Psoas muscle (tissue), 8 donors: ENCODE measurements around the gene RETREG1. TPM values are rescaled to one million over a fixed set of nuclear protein-coding genes. Genes with fewer than 3 reads are reported as not detected.
A peak's percentile ranks its signal among the peaks of the same experiment; 100 is the strongest.

ENCODE experiments used
- ATAC-seq, 4 donors: fragments of 200-7000 bp; cut with Tn5 transposase; one replicate each; pipeline ENCODE4 v1.9.1; 2020; ENCODE audit warnings: moderate library complexity in 3 of 4, mild to moderate bottlenecking in 2 of 4
- DNase-seq, 2 donors: peaks; one replicate each; pipeline ENCODE4 v3.0.0-alpha.2; 2020
- H3K27ac ChIP-seq: fragments of 200-600 bp; one replicate; pipeline ENCODE4 v1.8.0; 2022
- H3K27me3 ChIP-seq, 3 donors: fragments of 200-600 bp in 1 of 3; one replicate each; pipeline versions ENCODE4 v1.6.1 to v1.8.0; 2013 to 2022; ENCODE audit warnings: low read length in 2 of 3, mild to moderate bottlenecking in 2 of 3, moderate library complexity in 1 of 3; ENCODE audit not compliant: insufficient read depth in 3 of 3
- H3K36me3 ChIP-seq, 2 donors: fragments of 200-600 bp in 1 of 2; one replicate each; pipeline versions ENCODE4 v1.6.1 to v1.8.0; 2013 to 2022; ENCODE audit warnings: low read depth in 1 of 2, mild to moderate bottlenecking in 1 of 2, moderate library complexity in 1 of 2; ENCODE audit not compliant: insufficient read depth in 1 of 2
- H3K4me1 ChIP-seq: fragments of 200-600 bp; one replicate; pipeline ENCODE4 v1.8.0; 2022
- H3K4me3 ChIP-seq: fragments of 200-600 bp; one replicate; pipeline ENCODE4 v1.8.0; 2022; ENCODE audit warnings: mild to moderate bottlenecking
- H3K9me3 ChIP-seq: fragments of 200-600 bp; one replicate; pipeline ENCODE4 v1.8.0; 2022
- WGBS, 3 donors: extraction: QIAGEN DNeasy Blood & Tissue Kit; methylation state at CpG; one replicate each; pipeline versions ENCODE4 v1.1.6 to v1.1.7; 2013; 5-methylcytosine and 5-hydroxymethylcytosine counted together
- intact Hi-C, 2 donors: fragments of 100-400 bp; cut with DNase I; formaldehyde crosslinking; loops; one replicate each; pipeline versions ENCODE4 v1.11.0 to v1.14.2; 2022
- polyA plus RNA-seq, 3 donors: library from polyadenylated mRNA; stranded (reverse); fragments of 200-250 nt; gene quantifications; one replicate each; pipeline ENCODE4 v1.2.3, GENCODE V29; 2013
- total RNA-seq, 4 donors: library from RNA; stranded (reverse); fragmentation: NEBNext Ultra II Directional in 2 of 4; extraction: Animal tissue kit (Norgen Biotek cat#: 25700) in 2 of 4; gene quantifications; one replicate each; pipeline versions ENCODE4 v1.2.1 to v1.2.4, GENCODE V29; 2021 to 2023
- TF ChIP-seq, protein P1 (sequence below): fragments of 200-600 bp; IDR thresholded peaks from one replicate; pipeline ENCODE4 v1.8.0; 2022; ENCODE audit warnings: antibody characterized with exemption
- donor health status: healthy with polysubstance abuse.
- donor health status: DM: no; HTN: no; CAD: no; lungs with moderate emphysema.
- donor health status: Bipolar disorder and iron deficiency.
- donor health status: healthy.
- donor health status: DM: yes; HTN: yes; CAD: no.
- donor health status: DM: no; HTN: no; CAD: no.
- donor health status: DM: no; HTN: no; CAD: no.
- donor health status: DM: yes; HTN: yes; CAD: no.

RETREG1 gene
- total and polyA plus RNA-seq, 7 donors = 2.1 to 252 (median 191) TPM

DNA sequence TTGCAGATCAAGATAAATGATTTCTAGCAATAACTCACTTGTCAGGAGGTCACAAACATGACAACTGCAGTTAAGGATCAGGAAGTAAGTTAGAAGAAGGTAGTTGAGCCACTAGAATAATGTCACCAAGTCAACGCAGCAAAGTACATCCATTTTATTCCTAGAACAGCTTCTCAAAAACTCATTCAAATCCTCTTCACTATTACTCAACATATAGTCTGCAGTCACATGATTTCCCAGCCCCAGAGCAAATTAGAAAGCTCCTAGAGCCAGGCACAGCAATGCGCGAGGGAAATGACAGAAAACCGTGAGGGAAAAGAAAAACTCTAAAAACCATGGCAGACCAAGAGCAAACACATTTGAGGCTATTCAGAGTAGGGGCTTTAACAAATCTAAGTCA, 101.3 kb downstream of the RETREG1 start:
- Histone ChIP-seq H3K36me3 (no peaks in the 10 kb centered on the region), H3K4me1 (no peaks in the 10 kb centered on the region), H3K27me3 (no peaks in the 10 kb centered on the region), H3K4me3 (no peak overlapping the region), H3K9me3 (no peaks in the 10 kb centered on the region), H3K27ac (no peak overlapping the region)
- 52 to 92% (median 83%) methylated on average over 4 of the region's 4 CpGs for WGBS, 3 donors
- DNase-seq = no peak
- TF ChIP-seq, protein P1, sequence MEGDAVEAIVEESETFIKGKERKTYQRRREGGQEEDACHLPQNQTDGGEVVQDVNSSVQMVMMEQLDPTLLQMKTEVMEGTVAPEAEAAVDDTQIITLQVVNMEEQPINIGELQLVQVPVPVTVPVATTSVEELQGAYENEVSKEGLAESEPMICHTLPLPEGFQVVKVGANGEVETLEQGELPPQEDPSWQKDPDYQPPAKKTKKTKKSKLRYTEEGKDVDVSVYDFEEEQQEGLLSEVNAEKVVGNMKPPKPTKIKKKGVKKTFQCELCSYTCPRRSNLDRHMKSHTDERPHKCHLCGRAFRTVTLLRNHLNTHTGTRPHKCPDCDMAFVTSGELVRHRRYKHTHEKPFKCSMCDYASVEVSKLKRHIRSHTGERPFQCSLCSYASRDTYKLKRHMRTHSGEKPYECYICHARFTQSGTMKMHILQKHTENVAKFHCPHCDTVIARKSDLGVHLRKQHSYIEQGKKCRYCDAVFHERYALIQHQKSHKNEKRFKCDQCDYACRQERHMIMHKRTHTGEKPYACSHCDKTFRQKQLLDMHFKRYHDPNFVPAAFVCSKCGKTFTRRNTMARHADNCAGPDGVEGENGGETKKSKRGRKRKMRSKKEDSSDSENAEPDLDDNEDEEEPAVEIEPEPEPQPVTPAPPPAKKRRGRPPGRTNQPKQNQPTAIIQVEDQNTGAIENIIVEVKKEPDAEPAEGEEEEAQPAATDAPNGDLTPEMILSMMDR = no peak
- ATAC-seq = no peak
- intact Hi-C loops = no loop called here

DNA sequence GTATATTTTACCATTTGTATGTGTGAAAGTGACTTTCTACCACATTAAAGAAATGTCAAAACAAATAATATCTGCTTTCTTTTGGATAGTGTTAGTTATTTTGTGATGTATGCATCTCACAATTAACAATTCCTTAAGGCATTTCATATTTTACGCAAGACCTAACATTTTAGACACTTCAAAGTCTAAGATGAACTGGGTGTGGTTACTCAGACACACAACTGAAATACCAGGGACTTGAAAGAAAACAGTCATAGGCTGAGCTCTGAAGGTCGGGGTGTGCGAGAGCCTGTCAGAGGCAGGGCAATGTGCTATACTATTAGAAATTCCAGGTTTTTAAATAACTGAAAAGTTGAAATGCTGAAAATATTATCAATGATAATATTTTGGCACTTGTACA, 106.7 kb downstream of the RETREG1 start:
- H3K4me3 ChIP-seq = no peak overlapping the region
- no peaks in the 10 kb centered on the region for H3K27me3 ChIP-seq
- H3K9me3 ChIP-seq = no peaks in the 10 kb centered on the region
- peaks cover 3% of the 10 kb centered on the region for H3K4me1 ChIP-seq
- intact Hi-C loops = no loop called here
- no peaks in the 10 kb centered on the region for H3K36me3 ChIP-seq
- ATAC-seq (no peak), DNase-seq (no peak)
- 90 to 97% (median 96%) methylated on average over 3 of the region's 3 CpGs for WGBS, 3 donors
- TF ChIP-seq, protein P1 = no peak
- H3K27ac ChIP-seq = peak overlapping the region; percentile 95

DNA sequence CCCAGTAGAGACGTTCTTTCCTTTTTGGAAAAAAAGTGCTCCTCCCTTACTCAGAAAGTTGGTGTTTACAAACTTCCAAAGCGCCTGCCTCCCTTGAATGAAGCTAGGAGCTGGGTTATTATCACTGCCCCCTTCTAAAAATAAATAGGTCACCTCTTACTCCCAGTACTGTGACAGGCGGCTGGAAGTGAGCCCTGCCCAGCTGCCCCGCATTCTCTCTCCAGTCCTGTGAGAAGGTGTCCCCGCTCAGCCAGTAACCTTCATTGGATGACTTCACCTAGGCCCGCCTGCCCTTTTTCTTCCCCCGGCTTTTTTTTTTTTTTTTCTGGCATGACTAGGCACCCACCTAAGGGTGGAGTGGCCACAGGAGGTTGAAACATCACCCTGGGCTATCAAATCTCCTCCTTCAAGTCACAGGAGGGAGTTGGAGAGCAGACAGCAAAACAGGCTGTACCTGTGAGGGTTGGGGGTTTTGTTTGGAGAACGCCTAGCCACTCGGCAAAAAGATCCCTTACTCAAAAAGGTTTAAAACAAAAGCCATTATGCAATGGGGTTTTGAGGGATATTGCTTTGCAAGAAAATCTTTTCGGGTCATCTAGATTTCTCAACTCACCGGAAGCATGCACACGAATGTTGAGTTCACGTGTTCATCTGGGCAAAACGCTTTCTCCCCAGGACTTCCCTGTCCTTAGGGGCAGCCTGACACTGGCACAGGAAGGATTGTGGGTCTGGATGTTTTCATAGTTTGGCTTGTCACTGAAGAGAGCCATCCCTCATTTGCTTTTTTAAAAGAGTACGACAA, 107.9 kb downstream of the RETREG1 start:
- H3K36me3 ChIP-seq = peaks cover 0 to 10% of the 10 kb centered on the region in 2 donors
- WGBS, 3 donors = 15 to 34% (median 16%) methylated on average over 15 of the region's 15 CpGs
- DNase-seq (peak; percentile 66 to 92), ATAC-seq (peak; percentile 89 to 97 (median 92))
- peak overlapping the region; percentile 95 for H3K27ac ChIP-seq
- no peaks in the 10 kb centered on the region for H3K9me3 ChIP-seq
- H3K27me3 ChIP-seq = no peaks in the 10 kb centered on the region
- H3K4me1 ChIP-seq = peaks cover 8% of the 10 kb centered on the region
- H3K4me3 ChIP-seq = peak overlapping the region; percentile 68
- intact Hi-C loops = loop anchor here (2.0 to 5.0 kb wide), 2 partner anchors 30 to 38 kb away; no protein-coding TSS in a partner anchor
- TF ChIP-seq, protein P1 = no peak

DNA sequence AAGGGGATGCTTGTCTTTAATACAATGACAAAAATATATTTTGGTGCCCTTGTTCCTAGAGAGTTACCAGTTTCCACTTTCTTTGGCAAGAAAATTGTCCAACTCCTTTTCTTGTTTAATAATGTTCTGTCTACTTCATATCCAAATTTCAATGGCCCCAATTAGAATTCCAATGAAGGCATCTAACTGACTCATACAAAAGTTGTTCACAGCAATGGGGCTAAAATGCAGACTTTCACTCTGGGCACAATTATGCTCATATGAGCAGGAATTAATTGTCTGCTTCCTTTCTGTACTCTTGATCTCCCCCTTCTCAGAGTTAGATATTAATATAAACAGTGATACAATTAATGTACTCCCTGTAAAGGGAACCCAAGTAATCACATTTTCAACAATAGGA, 109.1 kb downstream of the RETREG1 start:
- peak overlapping the region; percentile 68 for H3K4me3 ChIP-seq
- TF ChIP-seq, protein P1 = no peak
- H3K36me3 ChIP-seq = peaks cover 0 to 14% of the 10 kb centered on the region in 2 donors
- DNase-seq (no peak), ATAC-seq (peak in 1 of 4 donors; percentile 15)
- H3K27me3 ChIP-seq = no peaks in the 10 kb centered on the region
- intact Hi-C loops = loop anchor here (2.0 to 5.0 kb wide), 2 partner anchors 31 to 40 kb away; no protein-coding TSS in a partner anchor
- peak overlapping the region; percentile 95 for H3K27ac ChIP-seq
- H3K9me3 ChIP-seq = no peaks in the 10 kb centered on the region
- peaks cover 20% of the 10 kb centered on the region for H3K4me1 ChIP-seq
